Daoy (cell line): ENCODE measurements around the gene COX5A. TPM values are rescaled to one million over a fixed set of nuclear protein-coding genes. Genes with fewer than 3 reads are reported as not detected.
"Not testable (repeated sequence)": the region's sequence is repeated elsewhere in the genome, so short reads cannot be mapped to it uniquely, and the experiment has no call there.

ENCODE experiments used
- DNase-seq: peaks from one replicate; pipeline ENCODE4 v3.0.0-alpha.2; 2015; ENCODE audit warnings: low read depth
- total RNA-seq: library from RNA; depleted of rRNA; stranded (reverse); fragments of >200 nt; shearing (Covaris generic); gene quantifications from 2 replicates; pipeline ENCODE4 v1.2.3, GENCODE V29; 2014

COX5A gene
- total RNA-seq, 1 experiment from 2014 or later: 65.6 TPM

GRCh38 chr15:74955796-74956647 lies 18.1 kb upstream of the COX5A start:
- DNase-seq: no peak

- DNase-seq: no peak
These were observed 17.1 kb upstream of the COX5A start for GRCh38 chr15:74955017-74955416.

GRCh38 chr15:74954515-74954914 lies 16.6 kb upstream of the COX5A start:
- DNase-seq: peak; percentile 70

GRCh38 chr15:74951006-74951405 lies 13.1 kb upstream of the COX5A start:
- no peak for DNase-seq

GRCh38 chr15:74950078-74950908 lies 12.4 kb upstream of the COX5A start:
- peak; percentile 70 for DNase-seq

- no peak for DNase-seq
These were observed 642 bp downstream of the COX5A start for GRCh38 chr15:74937272-74937589.

- not testable (repeated sequence) for DNase-seq
These were observed 2.7 kb downstream of the COX5A start for GRCh38 chr15:74935193-74935592.

GRCh38 chr15:74933573-74933972 lies 4.3 kb downstream of the COX5A start:
- DNase-seq: no peak

- DNase-seq: no peak
These were observed 9.1 kb downstream of the COX5A start for GRCh38 chr15:74928771-74929198.

- no peak for DNase-seq
These were observed 13.3 kb downstream of the COX5A start for GRCh38 chr15:74924525-74924924.

- DNase-seq: peak; percentile 12
These were observed 17.4 kb downstream of the COX5A start for GRCh38 chr15:74920456-74920855.

- peak; percentile 14 for DNase-seq
These were observed 20.2 kb downstream of the COX5A start for GRCh38 chr15:74917676-74918075.

GRCh38 chr15:74913799-74914198 lies 24.1 kb downstream of the COX5A start:
- not testable (repeated sequence) for DNase-seq

GRCh38 chr15:74913041-74913440 lies 24.8 kb downstream of the COX5A start:
- no peak for DNase-seq

GRCh38 chr15:74908635-74909034 lies 29.2 kb downstream of the COX5A start:
- DNase-seq: no peak

GRCh38 chr15:74907163-74907870 lies 30.6 kb downstream of the COX5A start:
- no peak for DNase-seq

GRCh38 chr15:74906450-74907162 lies 31.3 kb downstream of the COX5A start, which contains the start of gene FAM219B:
FAM219B (minus strand) TSS chr15:74906851; CDS start chr15:74906800, 51 bp downstream.
- DNase-seq: peak; percentile 90

GRCh38 chr15:74906067-74906449 lies 31.8 kb downstream of the COX5A start:
- DNase-seq: peak; percentile 37

- DNase-seq: no peak
These were observed 33.6 kb downstream of the COX5A start for GRCh38 chr15:74904190-74904805.

- DNase-seq: no peak
These were observed 34.2 kb downstream of the COX5A start for GRCh38 chr15:74903676-74904075.
